Measurements from ENCODE around the gene FEN1. TPM values are rescaled to one million over a fixed set of nuclear protein-coding genes. Genes with fewer than 3 reads are reported as not detected.

FEN1 gene
- total and polyA plus RNA-seq, 2 of the 13 experiments (the other 11 are each of a cell fraction or from before 2014, with no cell fraction given), result 12.4 to 102 TPM

- peak; percentile 99 for TF ChIP-seq ZXDC (CRISPR knock-in tag; IDR thresholded peaks at IDR 0.05)
- TF ChIP-seq RFX1 (IDR thresholded peaks at IDR 0.05), result no peak
- peak in 1 of 2 experiments; percentile 53; a peak in 2 of 4 replicates for TF ChIP-seq EP300 (IDR thresholded peaks at IDR 0.05; ENCODE audit: low read depth in 2 of 2, low read length in 2 of 2)
- peak; percentile 53; the same call in 1 of the 2 replicates for TF ChIP-seq EP300 (CRISPR knock-in tag; IDR thresholded peaks at IDR 0.05; ENCODE audit: borderline replicate concordance)
- peak; percentile 55 for TF ChIP-seq ZNF574 (CRISPR knock-in tag; IDR thresholded peaks at IDR 0.05)
- peak; percentile 72 for TF ChIP-seq HBP1 (CRISPR knock-in tag; IDR thresholded peaks at IDR 0.05; ENCODE audit: low read depth)
- no peak for TF ChIP-seq REL (CRISPR knock-in tag; conservative IDR thresholded peaks at IDR 0.05)
- peak; percentile 99 for TF ChIP-seq ZBTB10 (CRISPR knock-in tag; IDR thresholded peaks at IDR 0.05; ENCODE audit: borderline replicate concordance)
- TF ChIP-seq ELF1 (CRISPR knock-in tag; IDR thresholded peaks at IDR 0.05), result peak; percentile 58; the same call in 1 of the 2 replicates
- peak; percentile 64 for TF ChIP-seq NR2F6 (IDR thresholded peaks at IDR 0.05)
- peak; percentile 65 for TF ChIP-seq NR2F6 (CRISPR knock-in tag; IDR thresholded peaks at IDR 0.05)
- 0 out of 2 replicates have a peak, but pooled peaks have one; percentile 17 for TF ChIP-seq CREB1 (IDR thresholded peaks at IDR 0.05)
- TF ChIP-seq CREB1 (CRISPR knock-in tag; IDR thresholded peaks at IDR 0.05), result no peak
- TF ChIP-seq ZNF333 (CRISPR knock-in tag; IDR thresholded peaks at IDR 0.05; ENCODE audit: borderline replicate concordance), result 0 out of 2 replicates have a peak, but pooled peaks have one; percentile 10
- TF ChIP-seq MED8 (CRISPR knock-in tag; IDR thresholded peaks at IDR 0.05; ENCODE audit: insufficient replicate concordance), result peak; percentile 62
- TF ChIP-seq ZNF362 (CRISPR knock-in tag; IDR thresholded peaks at IDR 0.05; ENCODE audit: borderline replicate concordance), result no peak
- TF ChIP-seq ZNF691 (CRISPR knock-in tag; IDR thresholded peaks at IDR 0.05; ENCODE audit: borderline replicate concordance, low read depth), result no peak
Measured at GRCh38 chr11:61756452-61757212, 36.1 kb upstream of the FEN1 start (continued).
